ENCODE measurements around the gene SPATA16. TPM values are rescaled to one million over a fixed set of nuclear protein-coding genes. Genes with fewer than 3 reads are reported as not detected.

The SPATA16 gene
- total and polyA plus RNA-seq, 2 donors (not counting 1 experiment from before 2014, with no cell fraction given): not detected

DNA sequence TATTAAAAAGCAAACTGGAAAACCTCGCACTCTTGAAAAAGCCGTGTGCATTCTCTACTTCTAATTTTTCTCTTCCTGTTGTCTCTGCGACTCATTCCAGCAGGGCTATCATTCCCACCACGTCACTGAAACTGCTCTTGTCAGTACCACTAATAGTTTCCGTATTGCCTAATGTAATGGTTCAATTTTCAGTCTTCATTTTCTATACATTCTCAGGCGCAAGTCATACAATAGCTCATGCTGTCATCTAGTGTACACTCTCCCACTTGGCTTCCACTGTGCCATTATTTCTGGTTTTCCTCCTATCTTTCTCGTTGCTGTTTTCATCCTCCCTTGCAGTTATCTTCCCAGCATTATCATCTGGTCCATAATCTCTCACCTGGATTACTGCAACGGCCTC lies 160.2 kb downstream of the SPATA16 start:
- H3K9ac ChIP-seq (ENCODE audit: low read length): no peak overlapping the region
- H3K4me1 ChIP-seq (ENCODE audit: control insufficient read depth in 2 of 2, insufficient read depth in 2 of 2, low read length in 2 of 2): no peaks in the 10 kb centered on the region
- Mint-ChIP-seq H3K4me3 (no peak overlapping the region), H3K27ac (no peak overlapping the region), H3K27me3 (no peaks in the 10 kb centered on the region), H3K9me3 (ENCODE audit: insufficient read depth) (no peaks in the 10 kb centered on the region), H3K4me1 (no peaks in the 10 kb centered on the region)
- CTCF ChIA-PET: no interaction called here
- H3K36me3 ChIP-seq (replicated peaks in 1 of 2; ENCODE audit: control extremely low read depth in 1 of 2, control insufficient read depth in 1 of 2, extremely low read depth in 1 of 2, insufficient read depth in 2 of 2, low read length in 1 of 2): no peaks in the 10 kb centered on the region
- POLR2A ChIA-PET: no interaction called here
- ATAC-seq (ENCODE audit: low read depth): no peak
- intact Hi-C loops (cut with micrococcal nuclease): no loop called here
- no peak for TF ChIP-seq EZH2 (IDR thresholded peaks at IDR 0.05; ENCODE audit: borderline replicate concordance, insufficient read depth, low read depth, low read length, poor library complexity, severe bottlenecking)
- TF ChIP-seq, protein P1, sequence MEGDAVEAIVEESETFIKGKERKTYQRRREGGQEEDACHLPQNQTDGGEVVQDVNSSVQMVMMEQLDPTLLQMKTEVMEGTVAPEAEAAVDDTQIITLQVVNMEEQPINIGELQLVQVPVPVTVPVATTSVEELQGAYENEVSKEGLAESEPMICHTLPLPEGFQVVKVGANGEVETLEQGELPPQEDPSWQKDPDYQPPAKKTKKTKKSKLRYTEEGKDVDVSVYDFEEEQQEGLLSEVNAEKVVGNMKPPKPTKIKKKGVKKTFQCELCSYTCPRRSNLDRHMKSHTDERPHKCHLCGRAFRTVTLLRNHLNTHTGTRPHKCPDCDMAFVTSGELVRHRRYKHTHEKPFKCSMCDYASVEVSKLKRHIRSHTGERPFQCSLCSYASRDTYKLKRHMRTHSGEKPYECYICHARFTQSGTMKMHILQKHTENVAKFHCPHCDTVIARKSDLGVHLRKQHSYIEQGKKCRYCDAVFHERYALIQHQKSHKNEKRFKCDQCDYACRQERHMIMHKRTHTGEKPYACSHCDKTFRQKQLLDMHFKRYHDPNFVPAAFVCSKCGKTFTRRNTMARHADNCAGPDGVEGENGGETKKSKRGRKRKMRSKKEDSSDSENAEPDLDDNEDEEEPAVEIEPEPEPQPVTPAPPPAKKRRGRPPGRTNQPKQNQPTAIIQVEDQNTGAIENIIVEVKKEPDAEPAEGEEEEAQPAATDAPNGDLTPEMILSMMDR (IDR thresholded peaks at IDR 0.05): no peak
- H3K79me2 ChIP-seq (ENCODE audit: control insufficient read depth, insufficient read depth, low read length): no peaks in the 10 kb centered on the region
- H3K27ac ChIP-seq (ENCODE audit: low read length in 2 of 2): no peak overlapping the region
- H3K27me3 ChIP-seq (replicated peaks in 1 of 4; ENCODE audit: control extremely low read depth in 1 of 4, control insufficient read depth in 3 of 4, insufficient read depth in 4 of 4, low read length in 3 of 4): no peaks in the 10 kb centered on the region
- WGBS (ENCODE audit: insufficient coverage): 88% methylated on average over 8 of the region's 8 CpGs
- no peak overlapping the region for H3K4me2 ChIP-seq (replicated peaks; ENCODE audit: low read depth, low read length, poor library complexity, severe bottlenecking)
- H3K4me3 ChIP-seq (ENCODE audit: control extremely low read depth in 1 of 5, extremely low read depth in 1 of 5, insufficient read depth in 1 of 5, low read depth in 2 of 5, low read length in 4 of 5): no peak overlapping the region
- no peaks in the 10 kb centered on the region for H4K20me1 ChIP-seq (ENCODE audit: control insufficient read depth, insufficient read depth, low read length, poor library complexity, severe bottlenecking)
- no peaks in the 10 kb centered on the region for H3K9me3 ChIP-seq (ENCODE audit: control extremely low read depth in 1 of 3, control insufficient read depth in 2 of 3, insufficient read depth in 1 of 3, low read length in 2 of 3)
- H2AFZ ChIP-seq (ENCODE audit: insufficient read depth, low read depth, low read length, poor library complexity, severe bottlenecking): no peak overlapping the region
- no peak for DNase-seq

DNA sequence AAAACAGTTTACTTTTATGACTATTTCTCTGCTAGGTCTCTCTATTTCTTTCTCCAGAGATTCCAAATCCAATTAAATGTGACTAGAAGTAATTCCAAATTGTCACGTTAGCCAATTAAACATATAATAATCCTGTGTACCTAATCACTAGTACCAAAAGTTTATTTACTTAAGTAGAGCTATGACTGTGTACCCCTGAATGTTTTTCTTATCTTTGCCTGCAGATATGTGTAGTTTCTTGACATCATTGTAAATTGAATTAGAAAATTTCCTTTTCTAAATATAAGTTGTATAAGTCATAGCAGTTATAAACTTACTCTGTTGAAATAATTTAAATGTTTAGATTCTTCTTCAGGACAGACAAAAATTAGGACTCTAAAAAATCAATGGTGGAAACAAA lies 163.3 kb downstream of the SPATA16 start:
- Mint-ChIP-seq H3K4me1 (no peaks in the 10 kb centered on the region), H3K9me3 (ENCODE audit: insufficient read depth) (no peaks in the 10 kb centered on the region), H3K4me3 (no peak overlapping the region), H3K27me3 (no peaks in the 10 kb centered on the region), H3K27ac (no peak overlapping the region)
- H3K9me3 ChIP-seq (ENCODE audit: control extremely low read depth in 1 of 3, control insufficient read depth in 2 of 3, insufficient read depth in 1 of 3, low read length in 2 of 3): no peaks in the 10 kb centered on the region
- H3K27me3 ChIP-seq (replicated peaks in 1 of 4; ENCODE audit: control extremely low read depth in 1 of 4, control insufficient read depth in 3 of 4, insufficient read depth in 4 of 4, low read length in 3 of 4): no peaks in the 10 kb centered on the region
- H4K20me1 ChIP-seq (ENCODE audit: control insufficient read depth, insufficient read depth, low read length, poor library complexity, severe bottlenecking): no peaks in the 10 kb centered on the region
- no CpG with 5 or more reads among the region's 1 CpG for WGBS (ENCODE audit: insufficient coverage)
- no peak overlapping the region for H3K4me3 ChIP-seq (ENCODE audit: control extremely low read depth in 1 of 5, extremely low read depth in 1 of 5, insufficient read depth in 1 of 5, low read depth in 2 of 5, low read length in 4 of 5)
- H3K4me1 ChIP-seq (ENCODE audit: control insufficient read depth in 2 of 2, insufficient read depth in 2 of 2, low read length in 2 of 2): no peaks in the 10 kb centered on the region
- no peak overlapping the region for H2AFZ ChIP-seq (ENCODE audit: insufficient read depth, low read depth, low read length, poor library complexity, severe bottlenecking)
- ATAC-seq (ENCODE audit: low read depth): no peak
- no peaks in the 10 kb centered on the region for H3K79me2 ChIP-seq (ENCODE audit: control insufficient read depth, insufficient read depth, low read length)
- DNase-seq: no peak
- CTCF ChIA-PET: no interaction called here
- TF ChIP-seq, protein P1 (IDR thresholded peaks at IDR 0.05): no peak
- TF ChIP-seq EZH2 (IDR thresholded peaks at IDR 0.05; ENCODE audit: borderline replicate concordance, insufficient read depth, low read depth, low read length, poor library complexity, severe bottlenecking): no peak
- no peak overlapping the region for H3K27ac ChIP-seq (ENCODE audit: low read length in 2 of 2)
- H3K4me2 ChIP-seq (replicated peaks; ENCODE audit: low read depth, low read length, poor library complexity, severe bottlenecking): no peak overlapping the region
- no peaks in the 10 kb centered on the region for H3K36me3 ChIP-seq (replicated peaks in 1 of 2; ENCODE audit: control extremely low read depth in 1 of 2, control insufficient read depth in 1 of 2, extremely low read depth in 1 of 2, insufficient read depth in 2 of 2, low read length in 1 of 2)
- H3K9ac ChIP-seq (ENCODE audit: low read length): no peak overlapping the region
- intact Hi-C loops (cut with micrococcal nuclease): no loop called here
- POLR2A ChIA-PET: no interaction called here

Measured in B cell (primary cell).